K562 (cell line): ENCODE measurements around the gene NEFH. TPM values are rescaled to one million over a fixed set of nuclear protein-coding genes. Genes with fewer than 3 reads are reported as not detected.

Source experiments
- ATAC-seq: fragments of 200-7000 bp; cut with Tn5 transposase; 3 replicates; pipeline ENCODE4 v1.9.1; 2020; ENCODE audit warnings: moderate library complexity
- BruUV-seq: library from RNA; stranded (reverse); fragments of 400-500 nt; replicated peaks from 2 replicates; lab custom pipeline; 2021; lab: Mats Ljungman, UMichigan
- CTCF ChIA-PET: fragments of 300-600 bp; formaldehyde crosslinking; extraction: SDS; loops from one replicate; lab custom pipeline; 2021; ENCODE audit warnings: low intra/inter-chr PET ratio; lab: Yijun Ruan, JAX
- POLR2A ChIA-PET: fragments of 300-600, 350-650 bp; sonication (Branson Sonifier 250); formaldehyde crosslinking; extraction: SDS; loops from one replicate; lab custom pipeline; 2021; ENCODE audit warnings: antibody characterized with exemption, inconsistent platforms; lab: Yijun Ruan, JAX
- DNase-seq, 4 experiments: peaks; one replicate each; pipeline versions ENCODE4 v3.0.0 to v3.0.0-alpha.2; 2011 to 2018; ENCODE audit warnings: low spot score in 3 of 4, mixed read lengths in 3 of 4; ENCODE audit errors: extremely low read depth in 1 of 4
- FAIRE-seq: peaks from 2 replicates; lab custom pipeline; 2011; peaks lifted over from hg19 to GRCh38; lab: Jason Lieb, UNC
- H2AFZ ChIP-seq: 2 replicates; pipeline ENCODE4 v1.6.0; 2011; ENCODE audit warnings: low read depth, low read length, control low read depth, inconsistent platforms
- H3K27ac ChIP-seq: fragments of 200-600 bp; 3 replicates; pipeline ENCODE4 v1.8.0; 2011; ENCODE audit warnings: low read depth, mild to moderate bottlenecking, control low read depth, inconsistent platforms, low read length, moderate library complexity, mixed read lengths; ENCODE audit errors: extremely low read depth
- H3K27me3 ChIP-seq, 2 experiments: fragments of 300-600 bp in 1 of 2; 2 replicates in 1 of 2; 3 replicates in 1 of 2; pipeline versions ENCODE4 v1.6.0 to v1.8.0; 2011; ENCODE audit warnings: inconsistent platforms in 2 of 2, low read length in 2 of 2, mild to moderate bottlenecking in 1 of 2, mixed read lengths in 1 of 2, moderate library complexity in 1 of 2; ENCODE audit not compliant: control insufficient read depth in 2 of 2, insufficient read depth in 2 of 2
- H3K36me3 ChIP-seq: fragments of 300-600 bp; 3 replicates; pipeline ENCODE4 v1.8.0; 2011; ENCODE audit warnings: mild to moderate bottlenecking, low read length, inconsistent platforms; ENCODE audit not compliant: control insufficient read depth, insufficient read depth
- H3K4me1 ChIP-seq, 2 experiments: fragments of 200-600 bp in 1 of 2; replicated peaks in 1 of 2; 2 replicates in 1 of 2; 3 replicates in 1 of 2; pipeline versions ENCODE4 v1.5.1 to v1.8.0; 2011; ENCODE audit warnings: inconsistent platforms in 2 of 2, low read length in 2 of 2, mild to moderate bottlenecking in 1 of 2, mixed read lengths in 1 of 2, moderate library complexity in 1 of 2; ENCODE audit not compliant: control insufficient read depth in 2 of 2, insufficient read depth in 2 of 2
- H3K4me2 ChIP-seq: 2 replicates; pipeline ENCODE4 v1.6.1; 2011; ENCODE audit warnings: low read length, control low read depth, inconsistent platforms, mixed read lengths; ENCODE audit not compliant: insufficient read depth
- H3K4me3 ChIP-seq: fragments of 200-600 bp; sonication (generic), shearing (Covaris generic); 2 replicates; pipeline ENCODE4 v1.5.1; 2016; ENCODE audit warnings: control low read depth, inconsistent platforms
- H3K79me2 ChIP-seq: fragments of 200-600 bp; 3 replicates; pipeline ENCODE4 v1.8.0; 2011; ENCODE audit warnings: low read length, inconsistent platforms; ENCODE audit not compliant: control insufficient read depth, insufficient read depth
- H3K9ac ChIP-seq, 2 experiments: 2 replicates each; pipeline versions ENCODE4 v1.6.0 to v1.6.1; 2011; ENCODE audit warnings: low read depth in 2 of 2, low read length in 2 of 2, control low read depth in 1 of 2, inconsistent platforms in 1 of 2, mild to moderate bottlenecking in 1 of 2, mixed read lengths in 1 of 2; ENCODE audit not compliant: insufficient read depth in 1 of 2
- H3K9me1 ChIP-seq: one replicate; pipeline ENCODE4 v1.6.0; 2011; ENCODE audit warnings: inconsistent platforms, mild to moderate bottlenecking, low read length, moderate library complexity; ENCODE audit not compliant: control insufficient read depth, insufficient read depth
- H3K9me3 ChIP-seq: replicated peaks from 2 replicates; pipeline ENCODE4 v1.5.1; 2011; ENCODE audit warnings: low read depth, low read length, inconsistent platforms; ENCODE audit not compliant: control insufficient read depth, insufficient read depth
- H4K20me1 ChIP-seq: replicated peaks from 2 replicates; pipeline ENCODE4 v1.6.1; 2011; ENCODE audit warnings: low read length, inconsistent platforms, mixed read lengths; ENCODE audit not compliant: control insufficient read depth, insufficient read depth
- CHD2 ChIP-seq: IDR thresholded peaks from 2 replicates; pipeline ENCODE4 v1.6.1; 2011; ENCODE audit warnings: low read depth, low read length
- JUNB ChIP-seq: fragments of 450-650 bp; formaldehyde crosslinking; conservative IDR thresholded peaks from 2 replicates; pipeline ENCODE4 v1.4.0; 2020; ENCODE audit warnings: mild to moderate bottlenecking
- MEF2A ChIP-seq: IDR thresholded peaks from 2 replicates; pipeline ENCODE4 v1.6.1; 2011; ENCODE audit warnings: low read depth, mild to moderate bottlenecking, low read length, moderate library complexity; ENCODE audit not compliant: control insufficient read depth
- MXI1 ChIP-seq: IDR thresholded peaks from 2 replicates; pipeline ENCODE4 v1.6.1; 2011; ENCODE audit warnings: low read depth, mild to moderate bottlenecking, improper control_type of control experiment, low read length
- PHB ChIP-seq: fragments of 250-450 bp; sonication (Bioruptor Pico); IDR thresholded peaks from 2 replicates; pipeline ENCODE4 v1.5.0; 2021
- PHTF2 ChIP-seq: fragments of 250-450 bp; sonication (Bioruptor Pico); IDR thresholded peaks from 2 replicates; pipeline ENCODE4 v1.5.0; 2021; ENCODE audit warnings: mild to moderate bottlenecking
- RBM39 ChIP-seq: fragments of 200-400 bp; formaldehyde crosslinking; optimal IDR thresholded peaks from 2 replicates; pipeline ENCODE3; 2018; ENCODE audit warnings: low read depth, low read length
- SAP30 ChIP-seq: fragments of 200-600 bp; sonication (generic); IDR thresholded peaks from 2 replicates; pipeline ENCODE4 v1.6.1; 2012; ENCODE audit warnings: borderline replicate concordance, low read depth, mild to moderate bottlenecking, moderate library complexity, low read length, control low read depth, inconsistent platforms; ENCODE audit not compliant: insufficient read depth, poor library complexity, severe bottlenecking
- TARDBP ChIP-seq: fragments of 450-650 bp; IDR thresholded peaks from 2 replicates; pipeline ENCODE4 v1.6.1; 2016
- TEAD1 ChIP-seq, 2 experiments: fragments of 450-650 bp in 1 of 2; sonication (generic) in 1 of 2; formaldehyde crosslinking; IDR thresholded peaks; 2 replicates each; pipeline versions ENCODE4 v1.4.0 to v1.8.0; 2020 to 2022; ENCODE audit warnings: mild to moderate bottlenecking in 2 of 2, missing genetic modification reagents in 1 of 2
- ZFP1 ChIP-seq: fragments of 450-650 bp; formaldehyde crosslinking; IDR thresholded peaks from 2 replicates; pipeline ENCODE4 v1.4.0; 2020; ENCODE audit warnings: mild to moderate bottlenecking, mixed read lengths
- ZNF12 ChIP-seq: sonication (generic); formaldehyde crosslinking; IDR thresholded peaks from 2 replicates; pipeline ENCODE4 v1.4.0; 2020; ENCODE audit warnings: mild to moderate bottlenecking, missing genetic modification reagents
- ZNF212 ChIP-seq: fragments of 450-650 bp; formaldehyde crosslinking; IDR thresholded peaks from 2 replicates; pipeline ENCODE4 v1.4.0; 2020; ENCODE audit warnings: mild to moderate bottlenecking
- ZNF263 ChIP-seq: sonication (generic); formaldehyde crosslinking; IDR thresholded peaks from 2 replicates; pipeline ENCODE4 v1.8.0; 2022; ENCODE audit warnings: mild to moderate bottlenecking, missing genetic modification reagents, borderline replicate concordance
- ZSCAN32 ChIP-seq: fragments of 450-650 bp; formaldehyde crosslinking; IDR thresholded peaks from 2 replicates; pipeline ENCODE4 v1.4.0; 2020; ENCODE audit warnings: mild to moderate bottlenecking, moderate library complexity
- ZZZ3 ChIP-seq: fragments of 450-650 bp; IDR thresholded peaks from 2 replicates; pipeline ENCODE4 v1.6.1; 2016; ENCODE audit warnings: antibody characterized with exemption, mild to moderate bottlenecking, moderate library complexity
- WGBS: fragments of 100-300 bp; shearing (Covaris generic); methylation state at CpG from one replicate; pipeline ENCODE4 v1.1.6; 2016; ENCODE audit warnings: low coverage, mixed read lengths; ENCODE audit not compliant: insufficient coverage; ENCODE audit errors: missing lambda C conversion rate; 5-methylcytosine and 5-hydroxymethylcytosine counted together
- in situ Hi-C: fragments of 300-500 bp; cut with MboI; formaldehyde crosslinking; loops from 4 replicates; pipeline ENCODE4 v1.15.0; 2018; ENCODE audit warnings: inconsistent platforms, mixed read lengths
- intact Hi-C: fragments of 100-400 bp; cut with micrococcal nuclease; formaldehyde crosslinking; loops from 2 replicates; pipeline ENCODE4 v1.14.2; 2022
- polyA plus RNA-seq, 8 experiments: library from polyadenylated mRNA; depleted of rRNA in 4 of 8; stranded (reverse) in 5 of 8; unstranded in 3 of 8; fragments of >200 nt; fragmentation: Nextera tagmentation in 2 of 8; fragmentation: Illumina TruSeq in 1 of 8; extraction: Ambion mirVana in 2 of 8; extraction: Trizol in 1 of 8; gene quantifications; 2 replicates each; pipeline versions ENCODE4 v1.2.1 to v1.2.3, GENCODE V29; 2011 to 2014; ENCODE audit warnings: inconsistent platforms in 1 of 8, missing spikeins in 1 of 8
- total RNA-seq, 7 experiments: library from RNA; depleted of rRNA in 6 of 7; stranded (reverse); fragments of >200 nt in 6 of 7; fragmentation: Illumina TruSeq in 2 of 7; extraction: Trizol in 2 of 7; gene quantifications; 2 replicates each; pipeline versions ENCODE4 v1.2.1 to v1.2.3, GENCODE V29; 2011 to 2021; ENCODE audit warnings: low replicate concordance in 1 of 7
- TF ChIP-seq, protein P1 (sequence below): fragments of 250-450 bp; sonication (Bioruptor Pico); IDR thresholded peaks from 2 replicates; pipeline ENCODE4 v1.5.0; 2021
- TF ChIP-seq, protein P2 (sequence below): fragments of 450-650 bp; IDR thresholded peaks from 2 replicates; pipeline ENCODE4 v1.6.1; 2018; ENCODE audit warnings: mild to moderate bottlenecking, low read depth; ENCODE audit not compliant: partially characterized antibody
- TF ChIP-seq, protein P3 (sequence below): IDR thresholded peaks from 3 replicates; pipeline ENCODE4 v1.6.1; 2011; ENCODE audit warnings: borderline replicate concordance, mild to moderate bottlenecking, moderate library complexity; ENCODE audit not compliant: insufficient read length; ENCODE audit errors: extremely low read depth
- TF ChIP-seq, protein P4 (sequence below): fragments of 250-450 bp; sonication (Bioruptor Pico); IDR thresholded peaks from 2 replicates; pipeline ENCODE4 v1.9.0; 2021; ENCODE audit warnings: mild to moderate bottlenecking

The NEFH gene
- total and polyA plus RNA-seq, 9 of the 15 experiments (the other 6 are each of a cell fraction or from before 2014, with no cell fraction given): 2.3 to 26.9 (median 10.8) TPM

DNA sequence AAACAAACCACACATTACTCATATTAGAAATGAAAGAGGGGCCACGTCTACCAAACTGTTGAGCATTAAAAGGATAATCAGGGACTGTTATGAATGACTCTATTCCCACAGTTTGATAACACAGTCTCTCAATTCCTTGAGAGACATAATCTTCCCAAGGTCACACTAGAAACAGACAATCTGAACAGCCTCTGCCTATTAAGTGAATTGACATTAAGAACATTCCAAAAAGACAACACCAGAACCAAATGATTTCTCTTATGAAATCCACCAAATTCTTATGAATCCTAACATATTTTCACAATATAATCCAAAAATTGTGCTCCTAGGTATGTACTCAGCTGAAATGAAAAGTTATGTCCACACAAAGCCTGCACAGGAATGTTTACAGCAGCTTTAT lies 37.0 kb upstream of the NEFH start:
- H3K27ac ChIP-seq: no peak overlapping the region
- WGBS: 0% methylated on average over 1 of the region's 1 CpG
- H3K9me3 ChIP-seq: no peaks in the 10 kb centered on the region
- BruUV-seq: no TSS peak
- no peaks in the 10 kb centered on the region for H4K20me1 ChIP-seq
- TF ChIP-seq MXI1 (no peak), PHB (CRISPR knock-in tag) (no peak), ZFP1 (CRISPR knock-in tag) (no peak), PHTF2 (CRISPR knock-in tag) (no peak), ZNF263 (CRISPR knock-in tag) (no peak), ZSCAN32 (CRISPR knock-in tag) (no peak), TEAD1 (CRISPR knock-in tag; IDR thresholded peaks at IDR 0.05) (no peak), ZNF212 (CRISPR knock-in tag) (no peak), ZNF12 (no peak), RBM39 (no peak), JUNB (CRISPR knock-in tag) (no peak), CHD2 (no peak), ZZZ3 (no peak), MEF2A (no peak), SAP30 (no peak), TARDBP (no peak)
- TF ChIP-seq, protein P1, sequence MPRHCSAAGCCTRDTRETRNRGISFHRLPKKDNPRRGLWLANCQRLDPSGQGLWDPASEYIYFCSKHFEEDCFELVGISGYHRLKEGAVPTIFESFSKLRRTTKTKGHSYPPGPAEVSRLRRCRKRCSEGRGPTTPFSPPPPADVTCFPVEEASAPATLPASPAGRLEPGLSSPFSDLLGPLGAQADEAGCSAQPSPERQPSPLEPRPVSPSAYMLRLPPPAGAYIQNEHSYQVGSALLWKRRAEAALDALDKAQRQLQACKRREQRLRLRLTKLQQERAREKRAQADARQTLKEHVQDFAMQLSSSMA (CRISPR knock-in tag): no peak
- TF ChIP-seq, protein P2, sequence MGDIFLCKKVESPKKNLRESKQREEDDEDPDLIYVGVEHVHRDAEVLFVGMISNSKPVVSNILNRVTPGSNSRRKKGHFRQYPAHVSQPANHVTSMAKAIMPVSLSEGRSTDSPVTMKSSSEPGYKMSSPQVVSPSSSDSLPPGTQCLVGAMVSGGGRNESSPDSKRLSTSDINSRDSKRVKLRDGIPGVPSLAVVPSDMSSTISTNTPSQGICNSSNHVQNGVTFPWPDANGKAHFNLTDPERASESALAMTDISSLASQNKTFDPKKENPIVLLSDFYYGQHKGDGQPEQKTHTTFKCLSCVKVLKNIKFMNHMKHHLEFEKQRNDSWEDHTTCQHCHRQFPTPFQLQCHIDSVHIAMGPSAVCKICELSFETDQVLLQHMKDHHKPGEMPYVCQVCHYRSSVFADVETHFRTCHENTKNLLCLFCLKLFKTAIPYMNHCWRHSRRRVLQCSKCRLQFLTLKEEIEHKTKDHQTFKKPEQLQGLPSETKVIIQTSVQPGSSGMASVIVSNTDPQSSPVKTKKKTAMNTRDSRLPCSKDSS: no peak
- TF ChIP-seq, protein P3, sequence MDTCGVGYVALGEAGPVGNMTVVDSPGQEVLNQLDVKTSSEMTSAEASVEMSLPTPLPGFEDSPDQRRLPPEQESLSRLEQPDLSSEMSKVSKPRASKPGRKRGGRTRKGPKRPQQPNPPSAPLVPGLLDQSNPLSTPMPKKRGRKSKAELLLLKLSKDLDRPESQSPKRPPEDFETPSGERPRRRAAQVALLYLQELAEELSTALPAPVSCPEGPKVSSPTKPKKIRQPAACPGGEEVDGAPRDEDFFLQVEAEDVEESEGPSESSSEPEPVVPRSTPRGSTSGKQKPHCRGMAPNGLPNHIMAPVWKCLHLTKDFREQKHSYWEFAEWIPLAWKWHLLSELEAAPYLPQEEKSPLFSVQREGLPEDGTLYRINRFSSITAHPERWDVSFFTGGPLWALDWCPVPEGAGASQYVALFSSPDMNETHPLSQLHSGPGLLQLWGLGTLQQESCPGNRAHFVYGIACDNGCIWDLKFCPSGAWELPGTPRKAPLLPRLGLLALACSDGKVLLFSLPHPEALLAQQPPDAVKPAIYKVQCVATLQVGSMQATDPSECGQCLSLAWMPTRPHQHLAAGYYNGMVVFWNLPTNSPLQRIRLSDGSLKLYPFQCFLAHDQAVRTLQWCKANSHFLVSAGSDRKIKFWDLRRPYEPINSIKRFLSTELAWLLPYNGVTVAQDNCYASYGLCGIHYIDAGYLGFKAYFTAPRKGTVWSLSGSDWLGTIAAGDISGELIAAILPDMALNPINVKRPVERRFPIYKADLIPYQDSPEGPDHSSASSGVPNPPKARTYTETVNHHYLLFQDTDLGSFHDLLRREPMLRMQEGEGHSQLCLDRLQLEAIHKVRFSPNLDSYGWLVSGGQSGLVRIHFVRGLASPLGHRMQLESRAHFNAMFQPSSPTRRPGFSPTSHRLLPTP: no peak
- TF ChIP-seq, protein P4, sequence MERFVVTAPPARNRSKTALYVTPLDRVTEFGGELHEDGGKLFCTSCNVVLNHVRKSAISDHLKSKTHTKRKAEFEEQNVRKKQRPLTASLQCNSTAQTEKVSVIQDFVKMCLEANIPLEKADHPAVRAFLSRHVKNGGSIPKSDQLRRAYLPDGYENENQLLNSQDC (CRISPR knock-in tag): no peak
- H3K4me2 ChIP-seq: no peak overlapping the region
- no peak overlapping the region for H3K9ac ChIP-seq
- ChIA-PET CTCF (no interaction called here), POLR2A (no interaction called here)
- in situ Hi-C loops: no loop called here
- no peaks in the 10 kb centered on the region for H3K79me2 ChIP-seq
- no peaks in the 10 kb centered on the region for H3K36me3 ChIP-seq
- H3K4me1 ChIP-seq: no peaks in the 10 kb centered on the region
- FAIRE-seq (no peak), DNase-seq (no peak), ATAC-seq (no peak)
- H3K27me3 ChIP-seq: no peaks in the 10 kb centered on the region; a peak in 2 of 5 replicates
- H3K4me3 ChIP-seq: no peak overlapping the region
- intact Hi-C loops: no loop called here
- no peaks in the 10 kb centered on the region for H3K9me1 ChIP-seq
- H2AFZ ChIP-seq: no peak overlapping the region
